Keratinocyte (primary cell): ENCODE data around the gene NIF3L1. TPM values are rescaled to one million over a fixed set of nuclear protein-coding genes. Genes with fewer than 3 reads are reported as not detected.

Experiments used
- DNase-seq: peaks from one replicate; pipeline ENCODE4 v3.0.0-alpha.2; 2011; ENCODE audit warnings: low read depth, missing footprints, low spot score
- FAIRE-seq: peaks from 2 replicates; lab custom pipeline; 2011; peaks lifted over from hg19 to GRCh38; lab: Jason Lieb, UNC
- H2AFZ ChIP-seq: 2 replicates; pipeline ENCODE4 v1.6.0; 2012; ENCODE audit warnings: low read length, control low read depth, inconsistent platforms; ENCODE audit not compliant: control insufficient read depth
- H3K27ac ChIP-seq: 2 replicates; pipeline ENCODE4 v1.5.1; 2011; ENCODE audit warnings: low read length; ENCODE audit not compliant: control insufficient read depth, insufficient read depth
- H3K27me3 ChIP-seq: 3 replicates; pipeline ENCODE4 v1.6.0; 2011; ENCODE audit warnings: low read length; ENCODE audit not compliant: control insufficient read depth, insufficient read depth; ENCODE audit errors: extremely low read depth
- H3K36me3 ChIP-seq, 2 experiments: 2 replicates in 1 of 2; 3 replicates in 1 of 2; pipeline ENCODE4 v1.5.1; 2011; ENCODE audit warnings: low read length in 2 of 2, mild to moderate bottlenecking in 1 of 2; ENCODE audit not compliant: control insufficient read depth in 2 of 2, insufficient read depth in 2 of 2; ENCODE audit errors: extremely low read depth in 1 of 2
- H3K4me1 ChIP-seq: 3 replicates; pipeline ENCODE4 v1.5.1; 2011; ENCODE audit warnings: low read length; ENCODE audit not compliant: control insufficient read depth, insufficient read depth; ENCODE audit errors: extremely low read depth
- H3K4me2 ChIP-seq: 3 replicates; pipeline ENCODE4 v1.6.0; 2011; ENCODE audit warnings: low read depth, low read length; ENCODE audit not compliant: control insufficient read depth, insufficient read depth; ENCODE audit errors: extremely low read depth
- H3K4me3 ChIP-seq, 3 experiments: fragments of 200-600 bp in 1 of 3; sonication (generic) in 1 of 3; 2 replicates in 2 of 3; 3 replicates in 1 of 3; pipeline ENCODE4 v1.5.1; 2011 to 2016; ENCODE audit warnings: low read length in 3 of 3, mild to moderate bottlenecking in 3 of 3, control low read depth in 2 of 3, inconsistent platforms in 1 of 3, low read depth in 1 of 3, mixed read lengths in 1 of 3, mixed run types in 1 of 3, moderate library complexity in 1 of 3; ENCODE audit not compliant: control insufficient read depth in 2 of 3, insufficient read depth in 2 of 3; ENCODE audit errors: extremely low read depth in 1 of 3
- H3K79me2 ChIP-seq: 2 replicates; pipeline ENCODE4 v1.6.0; 2012; ENCODE audit warnings: low read length; ENCODE audit not compliant: control insufficient read depth, insufficient read depth
- H3K9ac ChIP-seq: 3 replicates; pipeline ENCODE4 v1.6.0; 2011; ENCODE audit warnings: low read length; ENCODE audit not compliant: control insufficient read depth, insufficient read depth; ENCODE audit errors: extremely low read depth
- H3K9me1 ChIP-seq: 3 replicates; pipeline ENCODE4 v1.6.0; 2011; ENCODE audit warnings: low read length; ENCODE audit not compliant: control insufficient read depth, insufficient read depth; ENCODE audit errors: extremely low read depth
- H3K9me3 ChIP-seq: 2 replicates; pipeline ENCODE4 v1.5.1; 2012; ENCODE audit warnings: low read depth, low read length; ENCODE audit not compliant: control insufficient read depth
- H4K20me1 ChIP-seq: 3 replicates; pipeline ENCODE4 v1.6.0; 2011; ENCODE audit warnings: low read length; ENCODE audit not compliant: control insufficient read depth, insufficient read depth; ENCODE audit errors: extremely low read depth
- EZH2 ChIP-seq: IDR thresholded peaks from one replicate; pipeline ENCODE4 v1.6.1; 2012; ENCODE audit warnings: inconsistent platforms, mild to moderate bottlenecking, low read length, moderate library complexity
- dilution Hi-C: fragments of 300-500 bp; cut with MboI; formaldehyde crosslinking; loops from one replicate; pipeline ENCODE4 v1.7.0; 2020; ENCODE audit warnings: low sequenced_read_pairs; ENCODE audit not compliant: extremely low pct_ligation_motif_present
- polyA plus RNA-seq, 5 experiments: library from polyadenylated mRNA; depleted of rRNA in 3 of 5; stranded (reverse) in 3 of 5; stranded (forward) in 1 of 5; unstranded in 1 of 5; fragments of >200 nt; gene quantifications; 1 replicate in 1 of 5; 2 replicates in 3 of 5; 3 replicates in 1 of 5; pipeline versions ENCODE4 v1.2.1 to v1.2.3, GENCODE V29; 2011 to 2012; ENCODE audit warnings: missing spikeins in 2 of 5, low read depth in 1 of 5, low replicate concordance in 1 of 5
- TF ChIP-seq, protein P1 (sequence below), 3 experiments: IDR thresholded peaks in 1 of 3; conservative IDR thresholded peaks in 1 of 3; optimal IDR thresholded peaks in 1 of 3; 2 replicates in 2 of 3; 3 replicates in 1 of 3; pipeline versions ENCODE3 to v1.5.1; 2011; ENCODE audit warnings: low read length in 3 of 3, mild to moderate bottlenecking in 3 of 3, moderate library complexity in 2 of 3, control low read depth in 1 of 3, inconsistent platforms in 1 of 3; ENCODE audit not compliant: insufficient read depth in 2 of 3; ENCODE audit errors: extremely low read depth in 1 of 3

The NIF3L1 gene
- polyA plus RNA-seq, 1 donor (not counting 4 experiments of a cell fraction or from before 2014, with no cell fraction given) = 67.1 TPM

- Histone ChIP-seq H3K27me3 (no peaks in the 10 kb centered on the region), H3K4me1 (peaks cover 20% of the 10 kb centered on the region), H3K79me2 (peaks cover 71% of the 10 kb centered on the region), H3K27ac (peak overlapping the region; percentile 27), H3K9ac (peak overlapping the region; percentile 98), H3K9me1 (no peaks in the 10 kb centered on the region), H3K9me3 (no peaks in the 10 kb centered on the region), H2AFZ (no peak overlapping the region), H3K36me3 (peaks cover 13 to 36% of the 10 kb centered on the region in 2 experiments), H4K20me1 (no peaks in the 10 kb centered on the region), H3K4me2 (peak overlapping the region; percentile 83), H3K4me3 (peak overlapping the region; percentile 51 to 92 (median 79))
- dilution Hi-C loops = no loop called here
- FAIRE-seq (no peak), DNase-seq (no peak)
- TF ChIP-seq EZH2 = no peak
- TF ChIP-seq, protein P1, sequence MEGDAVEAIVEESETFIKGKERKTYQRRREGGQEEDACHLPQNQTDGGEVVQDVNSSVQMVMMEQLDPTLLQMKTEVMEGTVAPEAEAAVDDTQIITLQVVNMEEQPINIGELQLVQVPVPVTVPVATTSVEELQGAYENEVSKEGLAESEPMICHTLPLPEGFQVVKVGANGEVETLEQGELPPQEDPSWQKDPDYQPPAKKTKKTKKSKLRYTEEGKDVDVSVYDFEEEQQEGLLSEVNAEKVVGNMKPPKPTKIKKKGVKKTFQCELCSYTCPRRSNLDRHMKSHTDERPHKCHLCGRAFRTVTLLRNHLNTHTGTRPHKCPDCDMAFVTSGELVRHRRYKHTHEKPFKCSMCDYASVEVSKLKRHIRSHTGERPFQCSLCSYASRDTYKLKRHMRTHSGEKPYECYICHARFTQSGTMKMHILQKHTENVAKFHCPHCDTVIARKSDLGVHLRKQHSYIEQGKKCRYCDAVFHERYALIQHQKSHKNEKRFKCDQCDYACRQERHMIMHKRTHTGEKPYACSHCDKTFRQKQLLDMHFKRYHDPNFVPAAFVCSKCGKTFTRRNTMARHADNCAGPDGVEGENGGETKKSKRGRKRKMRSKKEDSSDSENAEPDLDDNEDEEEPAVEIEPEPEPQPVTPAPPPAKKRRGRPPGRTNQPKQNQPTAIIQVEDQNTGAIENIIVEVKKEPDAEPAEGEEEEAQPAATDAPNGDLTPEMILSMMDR (optimal IDR thresholded peaks at IDR 0.05 in 1 of 3, IDR thresholded peaks at IDR 0.05 in 1 of 3, conservative IDR thresholded peaks at IDR 0.05 in 1 of 3; ENCODE audit: extremely low read depth in 1 of 3, insufficient read depth in 2 of 3, low read length in 3 of 3) = no peak
Observed at GRCh38 chr2:200861617-200862155, 27.5 kb upstream of the NIF3L1 start.

DNA sequence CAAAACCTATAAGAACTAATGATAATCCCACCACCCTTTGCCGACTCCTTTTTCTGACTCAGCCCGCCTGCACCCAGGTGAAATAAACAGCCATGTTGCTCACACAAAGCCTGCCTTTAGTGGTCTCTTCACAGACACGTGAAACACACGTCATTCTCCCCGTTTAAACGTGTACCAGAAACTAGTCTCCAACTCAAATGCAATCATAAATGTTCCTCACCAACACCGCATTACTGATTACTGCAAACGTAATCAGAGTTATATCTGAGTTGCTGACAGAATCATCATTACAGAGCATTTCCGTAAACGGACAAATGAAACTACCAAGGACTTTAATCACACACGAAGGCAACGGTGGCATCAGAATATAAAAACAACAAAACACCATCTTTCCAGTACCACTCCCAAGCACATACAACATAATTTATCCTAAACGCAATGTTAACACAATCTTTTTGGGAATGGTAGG lies 26.6 kb upstream of the NIF3L1 start:
- Histone ChIP-seq H3K4me2 (peak overlapping the region; percentile 84), H3K9me1 (no peaks in the 10 kb centered on the region), H3K4me1 (peaks cover 23% of the 10 kb centered on the region), H4K20me1 (no peaks in the 10 kb centered on the region), H3K4me3 (peak overlapping the region; percentile 79 to 92 (median 89)), H3K36me3 (peaks cover 8 to 28% of the 10 kb centered on the region in 2 experiments), H3K79me2 (peaks cover 68% of the 10 kb centered on the region), H3K9me3 (no peaks in the 10 kb centered on the region), H3K9ac (peak overlapping the region; percentile 98), H3K27ac (peak overlapping the region; percentile 96), H3K27me3 (no peaks in the 10 kb centered on the region), H2AFZ (no peak overlapping the region)
- dilution Hi-C loops = no loop called here
- TF ChIP-seq EZH2 = no peak
- TF ChIP-seq, protein P1 (optimal IDR thresholded peaks at IDR 0.05 in 1 of 3, IDR thresholded peaks at IDR 0.05 in 1 of 3, conservative IDR thresholded peaks at IDR 0.05 in 1 of 3; ENCODE audit: extremely low read depth in 1 of 3, insufficient read depth in 2 of 3, low read length in 3 of 3) = no peak
- DNase-seq (no peak), FAIRE-seq (no peak)
